ENCODE measurements around the gene ATF4.

Gene ATF4

DNA sequence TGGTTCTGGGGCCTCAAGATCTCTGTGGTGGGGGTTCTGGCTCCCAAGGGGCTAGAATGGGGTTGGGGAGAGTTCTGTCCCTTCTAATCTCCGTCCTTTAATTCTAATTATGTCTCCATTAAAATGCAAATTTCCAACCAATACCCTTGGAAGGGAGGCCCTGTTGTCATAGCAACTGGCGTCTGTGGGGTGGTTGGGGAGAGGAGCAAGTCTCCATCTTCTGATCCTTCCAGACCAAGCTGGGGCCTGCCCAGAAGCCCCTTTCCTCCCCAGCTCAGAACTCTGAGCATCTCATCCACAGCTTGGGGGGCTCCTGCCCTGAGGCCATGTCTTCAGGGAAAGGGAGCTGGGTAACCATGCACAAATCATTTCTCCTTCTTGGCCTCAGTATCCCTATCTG, 17.6 kb downstream of the ATF4 start:
- H3K4me3 ChIP-seq (ENCODE audit: low read depth, low read length): no peak overlapping the region
- TF ChIP-seq, protein P1, sequence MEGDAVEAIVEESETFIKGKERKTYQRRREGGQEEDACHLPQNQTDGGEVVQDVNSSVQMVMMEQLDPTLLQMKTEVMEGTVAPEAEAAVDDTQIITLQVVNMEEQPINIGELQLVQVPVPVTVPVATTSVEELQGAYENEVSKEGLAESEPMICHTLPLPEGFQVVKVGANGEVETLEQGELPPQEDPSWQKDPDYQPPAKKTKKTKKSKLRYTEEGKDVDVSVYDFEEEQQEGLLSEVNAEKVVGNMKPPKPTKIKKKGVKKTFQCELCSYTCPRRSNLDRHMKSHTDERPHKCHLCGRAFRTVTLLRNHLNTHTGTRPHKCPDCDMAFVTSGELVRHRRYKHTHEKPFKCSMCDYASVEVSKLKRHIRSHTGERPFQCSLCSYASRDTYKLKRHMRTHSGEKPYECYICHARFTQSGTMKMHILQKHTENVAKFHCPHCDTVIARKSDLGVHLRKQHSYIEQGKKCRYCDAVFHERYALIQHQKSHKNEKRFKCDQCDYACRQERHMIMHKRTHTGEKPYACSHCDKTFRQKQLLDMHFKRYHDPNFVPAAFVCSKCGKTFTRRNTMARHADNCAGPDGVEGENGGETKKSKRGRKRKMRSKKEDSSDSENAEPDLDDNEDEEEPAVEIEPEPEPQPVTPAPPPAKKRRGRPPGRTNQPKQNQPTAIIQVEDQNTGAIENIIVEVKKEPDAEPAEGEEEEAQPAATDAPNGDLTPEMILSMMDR (IDR thresholded peaks at IDR 0.05; ENCODE audit: low read depth, low read length): no peak

DNA sequence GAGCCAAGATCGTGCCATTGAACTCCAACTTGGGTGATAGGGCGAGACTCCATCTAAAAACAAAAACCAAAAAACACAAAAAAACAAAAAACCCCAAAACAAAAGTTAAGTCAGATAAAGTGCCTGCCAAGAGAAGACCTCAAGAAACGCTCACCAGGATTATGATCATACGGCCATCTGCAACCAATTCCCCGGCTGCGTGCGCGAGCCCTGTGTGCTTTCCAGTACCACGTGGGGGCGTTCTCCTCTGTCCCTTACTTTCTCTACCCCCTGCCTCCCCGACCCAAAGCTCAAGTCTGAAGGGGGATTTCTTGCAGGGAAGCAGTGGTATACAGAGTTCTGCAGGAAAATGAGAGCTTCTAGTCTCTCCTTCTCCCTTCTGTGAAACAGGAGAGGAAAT, 22.7 kb downstream of the ATF4 start:
- TF ChIP-seq, protein P1 (IDR thresholded peaks at IDR 0.05; ENCODE audit: low read depth, low read length): peak; percentile 30; the same call in 1 of the 2 replicates

DNA sequence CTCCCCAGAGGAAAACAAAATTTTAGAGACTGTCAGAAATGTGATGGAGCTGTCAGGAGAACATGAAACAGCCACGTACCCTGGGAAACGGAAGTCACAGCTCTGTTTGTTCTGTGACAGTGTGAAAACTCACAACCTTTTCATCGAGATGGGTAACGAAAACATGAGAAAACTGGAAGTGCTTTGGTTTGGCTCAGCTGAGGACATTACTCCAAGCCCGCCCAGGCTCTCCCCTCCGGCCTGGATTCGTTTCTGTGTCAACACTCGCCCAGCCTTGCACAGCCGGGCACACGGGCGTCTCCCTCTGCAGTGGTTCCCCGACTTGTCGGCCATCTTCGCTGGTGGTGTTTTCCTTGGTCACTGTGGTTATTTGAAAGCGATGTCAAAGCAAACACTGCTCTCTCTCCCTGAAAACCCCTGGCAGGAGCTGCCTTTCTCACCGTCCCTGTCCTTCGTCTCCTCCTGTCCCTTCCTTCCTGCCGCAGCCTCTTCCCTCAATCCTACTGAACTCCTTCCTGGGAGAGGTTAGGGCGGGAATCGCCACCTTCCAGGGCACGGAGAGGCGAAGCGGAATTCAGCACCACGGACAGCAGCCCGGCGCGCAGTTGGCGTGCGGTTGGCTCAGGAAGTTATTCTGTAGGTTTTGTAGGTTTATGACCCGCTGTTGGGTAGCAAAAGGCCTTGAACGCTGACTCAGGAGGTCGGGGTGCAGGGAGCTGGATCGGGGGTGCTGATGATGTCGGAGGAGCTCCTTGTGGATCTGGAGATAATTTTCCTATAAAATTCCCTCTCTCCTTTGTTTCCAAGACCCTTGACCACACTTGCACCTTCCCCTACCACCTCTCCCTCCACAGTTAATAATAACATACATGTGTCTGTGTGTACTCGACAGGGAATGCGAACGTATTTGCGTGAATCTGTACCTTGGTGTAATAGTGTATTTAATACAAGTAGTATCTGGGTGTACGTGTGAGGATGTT, 25.3 kb downstream of the ATF4 start:
- no peak overlapping the region for H3K4me3 ChIP-seq (ENCODE audit: low read depth, low read length)
- TF ChIP-seq, protein P1 (IDR thresholded peaks at IDR 0.05; ENCODE audit: low read depth, low read length): no peak

More for the DNA sequence above, 22.7 kb downstream of the ATF4 start:
- no peak overlapping the region for H3K4me3 ChIP-seq (ENCODE audit: low read depth, low read length)

DNA sequence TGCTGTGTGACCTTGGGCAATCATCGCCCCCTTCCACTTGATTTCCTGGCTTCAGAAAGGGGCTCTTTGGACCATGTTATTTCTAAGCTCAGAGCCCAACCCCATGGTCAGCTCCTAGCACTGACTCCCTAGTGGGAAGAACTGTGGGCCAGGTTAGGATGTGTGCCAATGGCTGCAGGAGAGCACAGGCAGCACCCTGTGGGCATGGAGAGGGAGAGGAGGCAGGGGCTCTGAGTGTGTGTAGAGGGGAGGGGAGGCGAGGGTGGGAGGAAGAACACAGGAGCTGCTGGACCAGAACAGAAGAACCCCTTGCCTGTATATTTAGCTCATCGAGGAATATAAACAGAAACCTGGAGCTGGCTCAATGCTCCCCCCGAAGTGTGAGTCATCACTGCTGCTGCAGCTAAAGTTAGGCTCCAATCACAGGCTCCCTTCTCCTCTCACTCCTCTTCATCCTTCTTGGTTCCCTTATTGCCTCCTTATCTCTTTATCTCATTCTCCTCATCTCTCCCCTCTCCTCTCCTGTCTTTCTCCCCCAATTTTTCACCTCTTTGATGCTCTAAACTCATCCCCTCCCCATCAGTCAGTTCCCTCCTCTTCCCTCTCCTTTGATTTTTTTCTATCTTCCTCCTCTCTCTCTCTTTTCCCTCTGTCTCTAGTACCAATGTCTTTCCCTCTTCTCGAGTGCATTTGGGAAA, 26.7 kb downstream of the ATF4 start:
- TF ChIP-seq, protein P1 (IDR thresholded peaks at IDR 0.05; ENCODE audit: low read depth, low read length): no peak
- no peak overlapping the region for H3K4me3 ChIP-seq (ENCODE audit: low read depth, low read length)

DNA sequence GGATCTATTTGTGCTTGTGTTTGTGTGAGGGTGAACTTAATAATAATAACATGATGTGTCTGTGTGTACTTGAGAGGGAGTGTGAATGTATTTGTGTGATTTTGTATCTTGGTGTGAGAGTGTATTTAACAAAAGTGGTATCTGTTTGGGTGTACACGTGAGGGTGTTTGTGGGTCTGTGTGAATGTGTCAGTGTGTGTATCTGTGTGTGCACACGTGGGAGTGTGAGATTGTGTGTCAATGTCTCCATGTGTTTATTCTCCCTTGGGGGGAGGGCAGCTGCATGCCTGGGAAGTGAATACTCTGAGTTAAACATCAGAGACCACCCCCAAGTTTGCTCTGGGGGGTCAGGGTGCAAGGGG, 27.2 kb downstream of the ATF4 start:
- TF ChIP-seq, protein P1 (IDR thresholded peaks at IDR 0.05; ENCODE audit: low read depth, low read length): no peak
- H3K4me3 ChIP-seq (ENCODE audit: low read depth, low read length): no peak overlapping the region

DNA sequence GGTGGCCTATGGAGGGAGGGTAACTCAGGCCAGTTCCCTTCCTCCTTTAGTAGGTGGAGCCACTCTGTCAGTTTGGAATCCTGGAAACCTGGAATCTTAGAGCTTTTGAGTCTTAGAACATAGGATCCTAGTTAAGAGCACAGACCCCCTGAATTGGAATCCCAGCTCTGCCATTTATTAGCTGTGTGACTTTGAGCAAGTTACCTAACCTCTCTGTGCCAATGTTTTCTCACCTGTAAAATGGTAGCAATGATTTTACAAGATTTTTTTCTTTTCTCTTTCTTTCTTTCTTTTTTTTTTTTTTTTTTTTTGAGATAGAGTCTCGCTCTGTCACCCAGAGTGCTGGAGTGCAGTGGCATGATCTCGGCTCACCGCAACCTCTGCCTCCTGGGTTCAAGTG, 33.1 kb downstream of the ATF4 start:
- TF ChIP-seq, protein P1 (IDR thresholded peaks at IDR 0.05; ENCODE audit: low read depth, low read length): no peak
- H3K4me3 ChIP-seq (ENCODE audit: low read depth, low read length): no peak overlapping the region

DNA sequence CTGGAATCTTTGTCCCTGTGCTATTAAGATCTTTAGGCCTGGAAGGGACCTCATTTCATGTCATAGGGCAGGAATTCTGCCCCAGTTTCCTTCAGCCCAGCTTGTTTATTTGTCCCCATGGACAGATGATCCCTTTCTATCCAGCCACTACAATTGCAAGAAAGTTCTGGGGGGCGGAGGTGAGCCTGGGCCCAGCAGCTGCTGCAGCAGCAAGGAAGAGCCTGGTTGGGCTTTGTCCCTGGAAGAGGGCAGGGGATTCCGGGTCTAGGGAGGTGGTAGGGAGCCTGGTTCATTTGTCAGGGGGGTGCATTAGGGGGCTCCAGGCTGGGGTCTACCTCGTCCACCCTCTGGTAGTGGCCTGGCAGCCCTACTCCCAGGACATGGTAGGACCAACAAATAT, 33.8 kb downstream of the ATF4 start:
- H3K4me3 ChIP-seq (ENCODE audit: low read depth, low read length): no peak overlapping the region
- TF ChIP-seq, protein P1 (IDR thresholded peaks at IDR 0.05; ENCODE audit: low read depth, low read length): no peak
